Stimulated activated CD4-positive, alpha-beta T cell treated with anti-CD3 and anti-CD28 coated beads, Interleukin-4, amount 100 ng/mL, for 48 hours (primary cell): ENCODE results near the gene RDH8.

Experiments
- DNase-seq, 2 donors: peaks; one replicate each; pipeline ENCODE4 v3.0.0-alpha.2; 2020; ENCODE audit warnings: low read depth in 2 of 2

Gene RDH8

GRCh38 chr19:10036601-10037071, 23.4 kb downstream of the RDH8 start:
- DNase-seq: no peak

- DNase-seq: no peak
Measured at GRCh38 chr19:10037367-10037766, 24.1 kb downstream of the RDH8 start.

- DNase-seq: no peak
Measured at GRCh38 chr19:10037809-10038208, 24.5 kb downstream of the RDH8 start.

- no peak for DNase-seq
Measured at GRCh38 chr19:10043286-10043927, 30.1 kb downstream of the RDH8 start.

- DNase-seq: no peak
Measured at GRCh38 chr19:10044390-10044789, 31.1 kb downstream of the RDH8 start.

- no peak for DNase-seq
Measured at GRCh38 chr19:10045371-10045770, 32.1 kb downstream of the RDH8 start.

GRCh38 chr19:10049626-10050025, 36.3 kb downstream of the RDH8 start:
- DNase-seq: no peak

- DNase-seq: no peak
Measured at GRCh38 chr19:10052602-10053360, 39.5 kb downstream of the RDH8 start.

GRCh38 chr19:10061717-10062310, 48.5 kb downstream of the RDH8 start:
- no peak for DNase-seq

GRCh38 chr19:10068205-10068604, 54.9 kb downstream of the RDH8 start:
- no peak for DNase-seq

GRCh38 chr19:10069046-10069445, 55.8 kb downstream of the RDH8 start:
- no peak for DNase-seq

GRCh38 chr19:10070730-10071446, 57.6 kb downstream of the RDH8 start:
- DNase-seq: no peak
